Midbrain (tissue), 1 donor: ENCODE measurements around the gene CLEC3B.
"Not testable (repeated sequence)": the region's sequence is repeated elsewhere in the genome, so short reads cannot be mapped to it uniquely, and the experiment has no call there.

ENCODE experiments used
- DNase-seq: peaks from one replicate; lab custom pipeline; 2025; lab: John Stamatoyannopoulos, UW

Gene CLEC3B

GRCh38 chr3:45066109-45066801, 40.2 kb downstream of the CLEC3B start:
- no peak for DNase-seq

- DNase-seq = no peak
Measured at GRCh38 chr3:45067486-45067885, 41.4 kb downstream of the CLEC3B start.

GRCh38 chr3:45067941-45068340, 41.8 kb downstream of the CLEC3B start:
- DNase-seq = no peak

- DNase-seq = no peak
Measured at GRCh38 chr3:45071075-45071474, 45.0 kb downstream of the CLEC3B start.

- no peak for DNase-seq
Measured at GRCh38 chr3:45075821-45076625, 49.9 kb downstream of the CLEC3B start.

GRCh38 chr3:45078256-45078655, 52.2 kb downstream of the CLEC3B start:
- DNase-seq = not testable (repeated sequence)

GRCh38 chr3:45078910-45079522, 52.9 kb downstream of the CLEC3B start:
- no peak for DNase-seq

- no peak for DNase-seq
Measured at GRCh38 chr3:45079715-45080114, 53.6 kb downstream of the CLEC3B start.

- DNase-seq = no peak
Measured at GRCh38 chr3:45080824-45081223, 54.7 kb downstream of the CLEC3B start.

GRCh38 chr3:45081506-45082141, 55.5 kb downstream of the CLEC3B start:
- no peak for DNase-seq

GRCh38 chr3:45082142-45082538, 56.0 kb downstream of the CLEC3B start:
- DNase-seq = no peak

- DNase-seq = no peak
Measured at GRCh38 chr3:45083023-45083422, 56.9 kb downstream of the CLEC3B start.

GRCh38 chr3:45084361-45084760, 58.3 kb downstream of the CLEC3B start:
- no peak for DNase-seq

GRCh38 chr3:45084820-45085816, 59.0 kb downstream of the CLEC3B start:
- no peak for DNase-seq
